NCI-H146 treated with DMSO at 0.1 percent for 48 hours (cell line): ENCODE data around the gene LMNTD1.
"Not testable (repeated sequence)": the region's sequence is repeated elsewhere in the genome, so short reads cannot be mapped to it uniquely, and the experiment has no call there.

Experiments
- DNase-seq: peaks from one replicate; lab custom pipeline; 2025; ENCODE audit not compliant: unreplicated experiment; lab: John Stamatoyannopoulos, UW

LMNTD1 gene, protein sequence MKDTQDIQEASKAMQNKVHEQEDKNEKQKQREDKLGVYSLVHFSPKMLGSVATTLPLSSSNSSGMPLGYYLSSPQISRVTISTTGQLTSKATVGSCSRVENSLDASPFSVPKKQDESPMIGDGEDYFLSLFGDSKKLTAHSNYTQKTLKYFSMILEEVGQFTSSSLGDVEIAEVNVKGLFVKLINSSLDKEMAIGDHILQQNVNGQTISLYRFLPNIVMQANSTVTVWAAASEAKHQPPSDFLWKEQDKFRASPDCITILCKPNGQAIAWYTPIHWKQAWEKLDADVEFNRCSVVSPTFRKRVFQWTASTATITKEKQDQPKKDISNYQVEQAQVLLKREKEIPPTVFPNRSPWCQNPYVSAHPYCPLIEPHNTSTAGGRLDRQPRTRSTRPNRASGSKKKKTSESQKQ

DNA sequence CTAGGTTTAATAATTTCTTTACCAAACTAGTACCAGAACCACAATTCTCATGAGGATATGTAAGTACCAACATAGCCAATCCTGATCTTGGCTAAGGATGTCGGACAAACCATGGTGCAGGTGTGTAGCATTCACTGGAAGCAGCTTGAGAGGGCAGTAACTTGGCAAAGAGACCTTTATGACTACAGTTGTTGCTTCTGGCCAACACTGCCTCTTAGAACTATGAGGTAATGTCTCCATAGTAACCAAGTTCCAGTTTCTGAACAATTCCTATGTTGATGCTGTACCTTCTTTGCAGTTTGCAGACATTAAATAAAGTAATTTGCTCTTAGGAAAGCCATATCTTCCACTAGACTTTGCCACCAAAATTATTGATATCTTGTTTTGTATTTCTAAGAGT is at the start of gene LMNTD1:
LMNTD1 (minus strand) TSS at position 186 of the 400 bp plus-strand sequence. CDS start 324 bp downstream, outside the sequence.
- DNase-seq: no peak

DNA sequence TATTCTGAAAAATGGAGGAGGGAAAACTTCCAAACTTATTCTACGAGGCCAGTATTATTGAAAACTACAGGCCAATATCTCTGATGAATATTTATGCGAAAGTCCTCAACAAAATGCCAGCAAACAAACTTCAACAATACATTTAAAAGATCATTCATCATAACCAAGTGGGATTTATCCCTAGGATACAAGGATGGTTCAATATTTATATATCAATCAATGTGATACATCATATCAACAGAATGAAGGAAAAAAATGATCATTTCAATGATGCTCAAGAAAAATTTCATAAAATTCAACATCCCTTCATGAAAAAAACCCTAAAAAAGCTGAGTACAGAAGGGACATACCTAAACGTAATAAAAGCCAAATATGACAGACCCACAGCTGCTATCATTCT is 45.9 kb upstream of the LMNTD1 start:
- DNase-seq: no peak

DNA sequence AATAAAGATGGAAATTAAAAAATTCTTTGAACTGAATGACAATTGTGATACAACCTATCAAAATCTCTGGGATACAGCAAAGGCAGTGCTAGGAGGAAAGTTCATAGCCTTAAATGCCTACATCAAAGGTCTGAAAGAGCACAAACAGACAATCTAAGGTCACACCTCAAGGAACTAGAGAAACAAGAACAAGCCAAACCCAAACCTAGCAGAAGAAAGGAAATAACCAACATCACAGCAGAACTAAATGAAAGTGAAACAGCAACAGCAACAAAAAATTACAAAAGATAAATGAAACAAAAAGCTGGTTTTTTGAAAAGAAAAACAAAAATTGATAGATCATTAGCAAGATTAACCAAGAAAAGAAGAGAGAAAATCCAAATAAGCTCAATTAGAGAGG is 42.4 kb upstream of the LMNTD1 start:
- DNase-seq: not testable (repeated sequence)

DNA sequence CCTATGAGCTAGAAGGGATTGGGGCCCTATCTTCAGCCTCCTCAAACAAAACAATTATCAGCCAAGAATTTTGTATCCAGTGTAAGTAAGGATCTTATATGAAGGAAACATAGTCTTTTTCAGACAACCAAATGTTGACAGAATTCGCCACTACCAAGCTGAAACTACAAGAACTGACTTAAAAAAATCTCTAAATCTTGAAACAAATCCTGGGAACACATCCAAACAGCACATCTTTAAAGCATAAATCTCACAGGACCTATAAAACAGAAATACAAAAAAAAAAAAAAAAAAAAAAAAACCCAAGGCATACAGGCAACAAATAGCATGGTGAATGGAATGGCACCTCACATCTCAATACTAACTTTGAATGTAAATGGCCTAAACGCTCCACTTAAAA is 41.3 kb upstream of the LMNTD1 start:
- no peak for DNase-seq

DNA sequence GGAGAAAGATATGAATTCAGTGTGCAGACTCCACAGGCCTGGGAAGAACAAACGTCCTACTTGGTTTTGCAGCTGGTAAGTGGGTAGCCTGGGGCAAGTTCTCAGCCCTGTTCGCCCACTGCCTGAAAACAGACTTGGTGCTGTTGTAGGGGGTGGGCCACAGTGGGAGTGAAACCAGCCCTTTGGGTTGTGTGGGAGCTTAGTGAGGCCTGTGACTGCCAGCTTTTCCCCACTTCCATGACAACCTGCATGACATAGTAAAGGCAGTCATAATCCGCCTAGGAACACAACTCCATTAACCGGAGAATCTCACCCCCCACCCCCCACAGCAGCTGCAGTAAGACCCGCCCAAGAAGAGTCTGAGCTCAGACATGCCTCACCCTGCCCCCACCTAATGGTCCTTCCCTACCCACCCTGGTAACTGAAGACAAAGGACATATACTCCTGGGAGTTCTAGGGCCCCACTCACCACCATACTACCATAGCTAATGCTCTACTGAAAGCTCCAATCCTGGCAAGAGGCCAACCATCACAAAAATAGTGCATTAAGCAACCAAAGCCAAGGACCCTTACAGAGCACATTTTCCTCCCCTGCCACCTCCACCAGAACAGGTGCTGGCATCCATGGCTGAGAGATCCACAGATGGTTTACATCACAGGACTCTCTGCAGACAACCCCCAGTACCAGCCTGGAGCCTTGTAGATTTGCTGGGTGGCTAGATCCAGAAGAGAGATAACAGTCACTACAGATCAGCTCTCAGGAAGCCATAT is 39.8 kb upstream of the LMNTD1 start:
- DNase-seq: no peak

DNA sequence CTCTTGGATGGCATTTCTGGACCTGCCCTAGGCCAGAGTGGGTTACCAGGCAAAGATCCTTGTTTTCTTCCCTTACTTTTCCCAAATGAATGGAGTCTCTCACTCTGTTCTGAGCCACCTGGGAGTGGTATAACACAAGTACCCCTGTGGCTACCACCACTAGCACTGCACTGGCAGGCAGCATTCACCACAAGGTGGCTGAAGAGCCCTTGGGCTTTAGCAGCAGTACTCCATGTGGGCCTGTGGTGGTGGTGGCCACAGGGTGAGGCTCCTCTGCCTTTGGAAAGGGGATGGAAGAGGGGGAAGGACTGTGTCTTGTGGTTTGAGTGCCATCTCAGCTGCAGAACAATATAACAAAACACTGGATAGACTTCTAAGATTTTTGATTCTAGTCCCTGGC is 38.1 kb upstream of the LMNTD1 start:
- no peak for DNase-seq

DNA sequence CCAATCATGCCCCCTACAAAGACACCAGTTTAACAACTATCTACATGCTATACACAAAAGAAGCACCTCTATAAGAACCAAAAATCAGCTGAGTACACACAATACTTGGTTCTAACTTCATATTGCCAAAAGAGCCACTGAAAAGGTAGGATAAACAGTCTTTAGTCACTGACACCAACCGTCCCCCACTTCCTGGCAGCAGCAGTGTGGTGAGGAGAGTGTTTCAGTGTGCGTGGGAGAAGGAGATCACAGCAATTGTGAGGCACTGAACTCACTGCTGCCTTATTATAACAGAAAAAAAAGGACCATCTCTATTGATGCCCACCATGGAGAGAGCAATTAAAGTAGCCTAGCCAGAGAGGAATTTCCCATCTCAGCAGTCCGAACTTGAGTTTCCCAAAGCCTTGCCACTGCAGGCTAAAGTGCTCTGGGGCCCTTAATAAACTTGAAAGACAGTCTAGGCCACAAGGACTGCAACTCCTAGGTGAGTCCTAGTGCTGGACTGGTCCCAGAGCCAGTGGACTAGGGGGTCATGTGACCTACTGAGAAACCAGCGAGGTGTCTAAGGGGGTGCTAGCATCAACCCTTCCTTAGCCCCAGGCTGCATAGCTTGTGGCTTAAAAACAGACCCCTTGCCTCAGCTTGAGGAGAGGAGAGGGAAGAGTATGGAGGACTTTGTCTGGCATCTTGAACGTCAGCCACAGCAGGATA is 37.1 kb upstream of the LMNTD1 start:
- no peak for DNase-seq

DNA sequence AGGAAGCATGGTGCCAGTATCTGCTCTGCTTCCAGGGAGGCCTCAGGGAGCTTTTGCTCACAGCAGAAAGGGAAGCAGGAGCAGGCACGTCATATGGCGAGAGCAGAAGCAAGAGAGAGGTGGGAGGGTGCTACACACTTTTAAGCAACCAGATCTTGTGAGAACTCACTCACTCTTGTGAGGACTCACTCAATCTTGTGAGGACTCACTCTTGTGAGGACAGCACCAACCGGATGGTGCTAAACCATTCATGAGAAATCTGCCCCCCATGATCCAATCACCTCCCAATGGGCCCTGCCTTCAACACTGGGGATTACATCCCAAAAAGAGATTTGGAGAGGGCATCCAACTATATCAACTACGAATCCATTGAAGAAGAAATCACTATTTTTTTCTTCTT is 34.3 kb upstream of the LMNTD1 start:
- DNase-seq: no peak

DNA sequence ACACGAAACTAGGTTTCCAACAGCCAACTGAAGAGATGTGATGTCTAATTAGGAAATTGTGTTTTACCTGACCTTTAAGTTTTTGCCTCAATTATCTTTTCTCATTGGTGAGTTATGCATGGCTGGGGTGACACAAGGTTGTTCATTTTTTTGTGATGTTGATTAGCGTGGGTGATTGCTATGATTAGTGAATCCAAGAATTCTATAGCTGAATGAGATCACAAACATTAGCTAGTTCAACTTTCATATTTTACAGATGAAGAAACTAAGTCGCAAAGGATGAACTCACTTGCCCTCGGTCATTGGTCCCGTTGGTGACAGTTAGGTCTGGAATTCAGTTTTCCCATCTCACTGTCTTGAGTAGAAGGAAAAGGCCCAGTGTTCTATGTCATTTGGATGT is 32.6 kb upstream of the LMNTD1 start:
- no peak for DNase-seq

DNA sequence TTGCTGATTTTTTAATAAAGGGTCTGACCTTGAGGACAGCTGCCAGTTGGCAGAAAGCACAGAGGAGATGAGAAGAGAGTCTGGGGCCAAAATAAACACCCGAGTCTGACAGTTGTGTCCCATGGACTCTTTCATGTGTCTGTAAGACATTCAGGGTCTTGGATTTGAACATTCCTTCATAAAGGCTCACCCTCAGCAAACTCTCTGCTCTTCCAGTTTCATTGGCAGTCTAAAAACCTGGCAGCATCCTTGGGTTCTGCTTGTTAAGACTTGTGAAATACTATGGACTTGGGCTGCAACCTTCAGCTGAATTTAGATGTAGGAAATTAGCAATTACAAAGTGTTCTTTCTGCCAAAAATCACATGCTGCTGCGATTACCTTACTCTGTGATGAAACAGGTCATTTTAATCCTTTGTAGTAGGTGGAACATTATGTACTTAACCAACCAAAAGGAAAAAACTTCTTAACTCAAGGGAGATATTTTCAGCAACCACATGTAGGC is 32.0 kb upstream of the LMNTD1 start:
- DNase-seq: no peak

DNA sequence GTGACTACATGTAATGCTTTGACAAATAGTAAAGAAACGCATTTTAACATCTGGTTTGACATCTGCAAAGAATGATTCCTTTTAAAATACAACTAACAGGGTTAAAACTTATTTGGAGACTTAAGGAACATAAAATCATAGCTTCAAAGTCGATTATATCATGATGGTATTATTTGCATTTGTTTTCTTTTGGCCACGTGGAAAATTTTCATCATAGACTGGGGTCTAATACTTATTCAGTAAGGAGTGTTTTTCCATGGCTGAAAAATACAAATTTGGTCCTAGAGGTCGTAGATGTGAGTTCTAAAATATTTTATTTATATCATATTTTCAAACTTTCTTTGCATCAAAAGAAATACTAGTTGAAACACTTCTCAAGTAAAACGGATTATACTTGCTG is 31.5 kb upstream of the LMNTD1 start:
- no peak for DNase-seq

DNA sequence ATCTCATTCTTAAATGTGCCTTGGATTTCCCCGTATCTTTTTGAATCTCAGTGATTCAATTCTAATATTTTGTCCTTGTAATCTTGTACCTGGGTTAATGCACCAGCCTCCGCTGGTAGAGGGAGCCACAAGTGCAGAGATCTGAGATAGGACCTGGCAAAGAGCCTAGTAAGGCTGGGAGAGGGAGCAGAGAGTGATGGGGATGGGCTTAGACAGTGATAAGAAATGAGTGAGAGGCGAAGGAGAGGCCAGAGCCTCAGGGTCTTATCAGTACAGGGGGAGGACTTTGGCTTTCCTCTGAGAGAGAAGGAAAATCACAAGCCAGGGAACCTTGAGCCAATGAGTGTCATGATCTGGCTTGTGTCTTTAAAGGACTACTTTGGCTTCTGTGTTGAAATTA is 30.5 kb upstream of the LMNTD1 start:
- DNase-seq: no peak

DNA sequence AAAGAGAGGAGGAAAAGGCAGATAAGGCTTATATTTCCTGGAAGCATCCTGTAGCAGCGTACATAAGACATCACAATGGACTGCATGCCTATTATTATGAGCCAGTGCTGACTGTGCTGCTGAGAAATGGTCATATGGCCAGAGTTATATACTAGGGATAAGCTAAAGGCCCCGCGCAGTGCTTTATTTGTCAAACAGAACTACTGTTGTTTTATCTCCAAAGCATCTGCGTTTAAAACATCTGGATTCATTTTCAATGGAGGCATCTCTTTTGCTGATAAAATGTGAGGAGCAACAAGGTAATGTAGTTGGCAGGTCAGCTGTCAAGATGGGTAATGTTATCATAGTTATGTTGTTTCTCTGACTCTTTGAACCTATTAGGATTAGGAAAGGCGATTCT is 28.0 kb upstream of the LMNTD1 start:
- no peak for DNase-seq

DNA sequence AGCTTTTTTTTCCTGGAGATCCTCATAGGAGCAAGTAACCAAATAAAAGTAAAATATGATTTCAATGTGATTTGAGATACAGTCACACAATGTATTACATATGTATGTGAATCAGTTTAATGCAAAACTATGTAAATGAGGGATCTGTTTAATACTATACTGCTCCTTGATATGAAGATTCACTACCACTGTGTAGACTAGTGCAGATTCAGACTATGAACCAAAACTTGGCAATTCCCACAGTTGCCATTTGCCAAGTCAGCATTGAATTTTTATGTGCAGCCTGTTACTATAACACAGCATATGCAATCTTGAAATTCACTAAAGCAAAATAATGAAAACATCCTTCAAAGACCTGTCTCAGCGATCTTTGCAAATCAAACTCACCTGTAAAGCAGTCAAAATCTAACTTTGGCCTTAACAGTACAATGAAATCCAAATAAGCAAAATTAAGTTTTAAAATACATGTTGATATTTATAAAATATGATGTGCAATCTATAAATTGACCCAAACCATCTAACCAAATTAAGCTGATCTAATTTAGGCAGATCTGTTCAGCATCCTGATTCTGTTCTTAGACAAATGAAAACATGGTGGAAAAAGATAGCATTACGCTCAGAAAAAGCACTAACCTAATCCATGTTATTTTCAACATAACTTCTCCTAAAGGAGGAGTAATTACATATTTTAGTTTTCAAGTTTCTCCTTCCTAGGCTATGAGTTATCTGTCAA is 25.5 kb upstream of the LMNTD1 start:
- DNase-seq: no peak

DNA sequence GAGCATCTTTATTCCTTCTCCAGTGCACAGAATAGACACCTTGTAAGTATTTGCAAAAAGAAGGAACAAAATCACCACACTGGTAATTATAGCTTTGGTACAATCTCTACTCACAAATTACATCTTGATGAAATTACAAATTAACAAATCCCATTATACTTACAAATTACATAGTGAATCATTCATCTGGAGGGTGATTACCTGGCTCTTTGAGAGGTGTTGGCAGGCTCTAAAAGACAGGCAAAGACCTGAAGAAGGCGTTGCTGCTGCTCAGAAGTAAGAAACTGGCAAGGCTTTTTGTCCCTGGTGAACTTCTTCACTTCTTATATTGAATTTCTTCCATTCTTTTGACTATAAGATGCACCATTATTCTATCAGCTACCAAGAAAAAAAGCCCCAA is 21.7 kb upstream of the LMNTD1 start:
- DNase-seq: no peak

DNA sequence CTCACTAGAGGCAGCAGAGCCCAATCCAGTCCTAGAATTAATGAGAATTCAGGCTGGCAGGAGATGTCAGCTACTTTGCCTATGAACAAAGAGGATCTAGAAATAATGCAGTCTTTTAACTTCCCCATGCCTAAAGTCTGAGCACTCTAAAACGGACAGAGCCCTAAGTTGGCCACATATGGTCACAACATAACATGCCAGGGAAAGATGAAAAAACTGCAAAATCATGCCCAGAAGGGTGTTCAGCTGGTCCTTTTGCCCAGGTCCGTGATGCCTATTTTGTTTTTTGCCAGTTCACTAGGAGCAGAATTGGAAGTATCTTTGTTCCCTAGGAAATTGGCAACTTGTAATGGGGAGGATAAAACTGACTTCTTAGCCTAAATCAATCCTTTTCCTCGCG is 20.3 kb upstream of the LMNTD1 start:
- no peak for DNase-seq

DNA sequence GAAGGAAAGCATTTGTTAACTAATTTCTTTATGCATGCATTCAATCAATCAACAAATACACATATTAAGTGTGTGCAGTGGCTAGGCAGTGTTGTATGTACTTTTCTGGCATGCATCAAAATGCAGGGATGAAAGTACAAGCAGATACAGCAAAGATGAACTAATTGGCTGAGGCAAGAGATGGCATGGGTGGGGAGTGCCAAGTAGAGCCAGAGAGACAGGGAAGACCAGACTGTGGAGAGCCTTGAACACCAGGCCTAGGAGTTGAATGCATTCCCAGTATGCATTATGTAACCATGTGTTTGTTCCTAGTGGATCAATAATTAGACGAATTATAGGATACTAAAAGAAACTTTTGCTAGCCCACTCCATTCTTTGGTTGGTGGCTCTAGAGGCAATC is 17.3 kb upstream of the LMNTD1 start:
- DNase-seq: no peak

DNA sequence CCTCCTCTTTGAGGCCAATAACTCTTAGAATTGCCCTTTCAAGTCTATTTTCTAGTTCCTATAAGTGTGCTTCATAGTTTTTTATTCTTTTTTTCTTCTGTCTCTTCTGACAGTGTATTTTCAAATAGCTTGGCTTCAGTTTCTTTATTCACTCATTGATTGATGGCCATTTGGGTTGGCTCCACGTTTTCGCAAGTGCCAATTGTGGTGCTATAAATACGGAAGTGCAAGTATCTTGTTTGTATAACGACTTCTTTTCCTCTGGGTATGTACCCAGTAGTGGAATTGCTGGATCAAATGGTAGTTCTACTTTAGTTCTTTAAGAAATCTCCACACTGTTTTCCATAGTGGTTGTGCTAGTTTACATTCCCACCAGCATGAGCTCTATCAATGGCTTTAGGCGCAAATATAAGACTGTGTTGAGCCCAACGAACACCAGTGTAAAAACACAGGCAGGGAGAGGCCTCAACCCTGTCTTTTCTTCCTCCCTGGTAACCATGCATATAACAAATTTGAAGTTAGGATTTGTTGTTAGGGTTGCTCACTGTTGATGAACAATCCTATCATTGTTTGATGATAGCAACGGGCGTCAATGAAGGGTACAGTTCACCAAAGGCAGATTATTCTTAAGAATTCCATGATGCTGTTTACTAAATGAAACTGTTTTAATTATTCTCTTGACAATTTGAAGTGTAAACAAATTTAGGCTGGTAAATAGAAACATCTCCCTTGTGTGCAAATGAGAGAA is 13.3 kb upstream of the LMNTD1 start:
- DNase-seq: no peak

DNA sequence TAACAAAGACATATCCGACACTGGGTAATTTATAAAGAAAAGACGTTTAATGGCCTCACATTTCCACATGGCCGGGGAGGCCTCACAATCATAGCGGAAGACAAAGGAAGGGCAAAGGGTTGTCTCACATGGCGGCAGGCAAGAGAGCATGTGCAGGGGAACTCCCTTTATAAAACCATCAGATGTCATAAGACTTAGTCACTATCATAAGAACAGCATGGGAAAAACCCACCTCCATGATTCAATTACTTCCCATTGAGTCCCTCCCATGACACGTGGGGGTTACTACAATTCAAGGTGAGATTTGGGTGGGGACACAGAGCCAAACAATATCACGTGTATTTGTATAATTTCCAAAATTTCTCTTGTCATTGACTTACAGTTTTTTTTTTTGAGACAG is 5.5 kb upstream of the LMNTD1 start:
- DNase-seq: no peak

DNA sequence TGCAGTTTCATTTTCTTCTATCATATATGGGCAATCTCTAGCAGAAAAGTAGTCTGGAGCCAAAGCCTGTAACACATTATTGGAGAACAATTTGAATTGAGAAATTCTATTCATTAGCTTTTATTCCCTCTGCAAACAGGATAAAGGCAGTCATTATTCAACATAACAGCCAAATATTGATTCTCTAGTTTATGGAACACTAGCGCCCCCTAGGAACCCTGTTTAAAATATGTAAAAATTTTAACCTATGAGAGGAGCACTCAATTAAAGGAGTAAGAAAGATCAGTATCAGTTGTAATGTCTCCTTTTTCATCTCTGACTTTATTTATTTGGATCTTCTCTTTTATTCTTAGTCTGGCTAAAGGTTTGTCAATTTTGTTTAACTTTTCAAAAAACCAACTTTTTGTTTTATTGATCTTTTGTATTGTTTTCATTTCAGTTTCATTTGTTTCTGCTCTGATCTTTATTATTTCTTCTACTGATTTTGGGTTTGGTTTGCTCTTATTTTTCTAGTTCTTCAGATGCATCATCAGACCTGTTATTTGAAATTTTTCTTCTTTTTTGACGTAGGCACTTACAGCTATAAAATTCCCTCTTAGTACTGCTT is 4.8 kb upstream of the LMNTD1 start:
- no peak for DNase-seq
